ENCODE results near the gene TUBB.
A peak's percentile ranks its signal among the peaks of the same experiment; 100 is the strongest.
"Not testable (repeated sequence)": the region's sequence is repeated elsewhere in the genome, so short reads cannot be mapped to it uniquely, and the experiment has no call there.

Gene TUBB

GRCh38 chr6:30717129-30717844 is 2.9 kb upstream of the TUBB start, which contains the start of gene MDC1:
MDC1 (minus strand) TSS chr6:30717281; CDS start chr6:30715175, 2,106 bp downstream.
- H3K36me3 ChIP-seq: peaks cover 18 to 31% (median 21%) of the 10 kb centered on the region in 3 donors
- peak within 1 kb of the TSS; percentile 61 to 67 for H3K4me3 ChIP-seq
- TF ChIP-seq, protein P1, sequence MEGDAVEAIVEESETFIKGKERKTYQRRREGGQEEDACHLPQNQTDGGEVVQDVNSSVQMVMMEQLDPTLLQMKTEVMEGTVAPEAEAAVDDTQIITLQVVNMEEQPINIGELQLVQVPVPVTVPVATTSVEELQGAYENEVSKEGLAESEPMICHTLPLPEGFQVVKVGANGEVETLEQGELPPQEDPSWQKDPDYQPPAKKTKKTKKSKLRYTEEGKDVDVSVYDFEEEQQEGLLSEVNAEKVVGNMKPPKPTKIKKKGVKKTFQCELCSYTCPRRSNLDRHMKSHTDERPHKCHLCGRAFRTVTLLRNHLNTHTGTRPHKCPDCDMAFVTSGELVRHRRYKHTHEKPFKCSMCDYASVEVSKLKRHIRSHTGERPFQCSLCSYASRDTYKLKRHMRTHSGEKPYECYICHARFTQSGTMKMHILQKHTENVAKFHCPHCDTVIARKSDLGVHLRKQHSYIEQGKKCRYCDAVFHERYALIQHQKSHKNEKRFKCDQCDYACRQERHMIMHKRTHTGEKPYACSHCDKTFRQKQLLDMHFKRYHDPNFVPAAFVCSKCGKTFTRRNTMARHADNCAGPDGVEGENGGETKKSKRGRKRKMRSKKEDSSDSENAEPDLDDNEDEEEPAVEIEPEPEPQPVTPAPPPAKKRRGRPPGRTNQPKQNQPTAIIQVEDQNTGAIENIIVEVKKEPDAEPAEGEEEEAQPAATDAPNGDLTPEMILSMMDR (IDR thresholded peaks at IDR 0.05): peak; percentile 43 to 47
- no peaks in the 10 kb centered on the region for H3K9me3 ChIP-seq
- H3K4me1 ChIP-seq: peaks cover 0 to 32% (median 22%) of the 10 kb centered on the region in 4 donors
- peak; percentile 99 to 100 for DNase-seq
- no peaks in the 10 kb centered on the region for H3K27me3 ChIP-seq
- peak within 1 kb of the TSS; percentile 89 to 95 for H3K27ac ChIP-seq
- intact Hi-C loops (cut with DNase I; ENCODE audit: low total_unique reads): loop anchor here (2.0 kb wide), 1 partner anchor 26 kb away; the partner anchor contains the start of gene NRM

GRCh38 chr6:30717845-30718720 is 2.1 kb upstream of the TUBB start:
- Histone ChIP-seq H3K27ac (peak overlapping the region; percentile 89 to 95), H3K4me3 (peak overlapping the region; percentile 61 to 67), H3K36me3 (peaks cover 14 to 27% (median 16%) of the 10 kb centered on the region in 3 donors), H3K4me1 (peaks cover 0 to 40% (median 24%) of the 10 kb centered on the region in 4 donors)
- TF ChIP-seq, protein P1 (IDR thresholded peaks at IDR 0.05): peak in 1 of 2 experiments; percentile 2
- DNase-seq, H3K9me3 ChIP-seq, H3K27me3 ChIP-seq: not testable (repeated sequence)
- intact Hi-C loops (cut with DNase I; ENCODE audit: low total_unique reads): loop anchor here (2.0 kb wide), 1 partner anchor 27 kb away; the partner anchor contains the start of gene NRM

DNA sequence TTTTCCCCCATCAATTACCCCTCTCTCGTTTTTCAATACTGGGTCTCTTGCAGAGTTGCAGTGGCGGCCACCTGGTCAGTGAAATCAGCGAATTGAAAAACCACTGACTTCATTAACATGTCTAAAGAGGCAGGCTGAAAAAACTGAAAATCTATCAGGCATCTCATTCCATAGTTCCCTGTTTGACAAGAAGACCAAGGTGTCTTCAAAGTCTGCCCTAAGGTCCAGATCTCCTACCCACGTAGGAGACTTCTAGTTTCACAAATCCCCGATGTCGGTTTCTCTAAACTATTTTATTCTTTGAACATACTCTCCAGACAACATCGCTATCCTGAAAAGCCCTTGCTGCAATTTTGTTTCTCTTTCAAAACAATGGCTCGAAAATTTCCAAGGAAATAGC is 796 bp upstream of the TUBB start:
- Histone ChIP-seq H3K9me3 (no peaks in the 10 kb centered on the region), H3K27ac (peak overlapping the region; percentile 74 to 88), H3K4me3 (peak overlapping the region; percentile 74 to 88), H3K36me3 (peaks cover 16 to 27% (median 16%) of the 10 kb centered on the region in 3 donors), H3K27me3 (no peaks in the 10 kb centered on the region), H3K4me1 (peaks cover 0 to 49% (median 30%) of the 10 kb centered on the region in 4 donors)
- TF ChIP-seq, protein P1 (IDR thresholded peaks at IDR 0.05): no peak
- intact Hi-C loops (cut with DNase I; ENCODE audit: low total_unique reads): no loop called here
- DNase-seq: no peak

- Histone ChIP-seq H3K4me1 (peaks cover 0 to 63% (median 32%) of the 10 kb centered on the region in 4 donors), H3K27me3 (no peaks in the 10 kb centered on the region), H3K27ac (peak overlapping the region; percentile 78 to 88), H3K4me3 (peak overlapping the region; percentile 74 to 88), H3K36me3 (peaks cover 22 to 30% (median 26%) of the 10 kb centered on the region in 3 donors), H3K9me3 (no peaks in the 10 kb centered on the region)
- TF ChIP-seq, protein P1 (IDR thresholded peaks at IDR 0.05): no peak
- intact Hi-C loops (cut with DNase I; ENCODE audit: low total_unique reads): loop anchor here (5.0 kb wide), 1 partner anchor 103 kb away; the partner anchor contains the start of genes MRPS18B and PPP1R10
- peak; percentile 77 to 89 for DNase-seq
Measured at GRCh38 chr6:30720738-30721197, 616 bp downstream of the TUBB start.
